LNCAP (cell line): Measurements from ENCODE around the gene KLHL6.

Experiments
- TF ChIP-seq, protein P1 (sequence below): fragments of 450-650 bp; IDR thresholded peaks from 2 replicates; pipeline ENCODE4 v1.5.1; 2017; ENCODE audit warnings: mild to moderate bottlenecking

KLHL6 gene

DNA sequence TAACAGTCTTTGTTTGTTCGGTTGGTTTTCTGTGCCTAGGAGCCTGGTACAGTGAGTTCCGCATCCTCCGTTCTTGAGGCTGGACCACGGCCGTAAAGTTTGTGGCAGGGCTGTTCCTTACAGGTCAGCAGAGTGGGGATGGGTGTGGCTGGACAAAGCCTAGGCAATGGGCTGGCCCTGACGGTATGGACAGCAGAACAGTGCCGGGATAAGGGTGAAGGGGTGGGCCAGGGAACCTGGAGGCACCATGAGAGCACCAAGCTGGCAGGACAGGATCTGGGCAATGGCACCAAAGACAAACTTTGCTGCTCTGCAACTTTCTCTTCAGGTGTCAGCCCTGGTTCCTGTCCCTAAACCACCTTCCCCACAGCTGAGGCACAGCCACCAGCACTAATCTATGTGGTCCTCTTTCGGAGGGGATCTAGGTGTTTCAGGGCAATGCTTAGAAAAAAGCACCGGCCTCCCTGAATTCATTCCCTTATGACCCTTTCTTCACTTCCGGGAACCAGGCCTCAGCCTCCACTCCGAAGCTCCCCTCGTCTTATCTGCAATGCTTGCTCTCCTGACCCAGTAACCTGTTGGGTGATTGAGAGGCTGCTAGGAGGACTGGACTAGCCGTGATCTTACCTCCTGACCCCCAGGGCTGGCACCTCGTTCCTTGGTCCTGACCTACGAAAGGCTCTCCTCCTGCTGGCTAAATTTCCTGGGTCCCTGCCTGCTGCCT, 54.4 kb downstream of the KLHL6 start:
- TF ChIP-seq, protein P1, sequence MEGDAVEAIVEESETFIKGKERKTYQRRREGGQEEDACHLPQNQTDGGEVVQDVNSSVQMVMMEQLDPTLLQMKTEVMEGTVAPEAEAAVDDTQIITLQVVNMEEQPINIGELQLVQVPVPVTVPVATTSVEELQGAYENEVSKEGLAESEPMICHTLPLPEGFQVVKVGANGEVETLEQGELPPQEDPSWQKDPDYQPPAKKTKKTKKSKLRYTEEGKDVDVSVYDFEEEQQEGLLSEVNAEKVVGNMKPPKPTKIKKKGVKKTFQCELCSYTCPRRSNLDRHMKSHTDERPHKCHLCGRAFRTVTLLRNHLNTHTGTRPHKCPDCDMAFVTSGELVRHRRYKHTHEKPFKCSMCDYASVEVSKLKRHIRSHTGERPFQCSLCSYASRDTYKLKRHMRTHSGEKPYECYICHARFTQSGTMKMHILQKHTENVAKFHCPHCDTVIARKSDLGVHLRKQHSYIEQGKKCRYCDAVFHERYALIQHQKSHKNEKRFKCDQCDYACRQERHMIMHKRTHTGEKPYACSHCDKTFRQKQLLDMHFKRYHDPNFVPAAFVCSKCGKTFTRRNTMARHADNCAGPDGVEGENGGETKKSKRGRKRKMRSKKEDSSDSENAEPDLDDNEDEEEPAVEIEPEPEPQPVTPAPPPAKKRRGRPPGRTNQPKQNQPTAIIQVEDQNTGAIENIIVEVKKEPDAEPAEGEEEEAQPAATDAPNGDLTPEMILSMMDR = no peak

DNA sequence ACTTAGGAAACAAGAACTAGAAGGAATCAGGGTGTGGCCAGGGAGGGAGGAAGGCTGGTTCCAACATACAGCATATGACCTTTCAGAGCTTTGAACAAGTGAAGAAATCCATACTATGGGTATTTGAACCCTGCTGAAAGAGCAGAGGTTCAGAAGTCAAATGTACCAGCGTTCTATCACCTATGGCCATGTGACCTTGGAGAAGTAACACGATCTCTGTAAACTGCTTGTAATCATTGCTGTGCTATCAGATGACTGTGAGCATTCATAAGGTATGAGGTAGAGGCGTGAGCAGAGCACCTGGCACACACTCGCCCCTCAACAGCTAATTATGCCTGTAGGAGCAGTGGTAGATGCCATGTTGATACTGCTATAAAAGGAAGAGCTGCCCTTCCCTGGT, 55.2 kb downstream of the KLHL6 start:
- TF ChIP-seq, protein P1 = no peak

DNA sequence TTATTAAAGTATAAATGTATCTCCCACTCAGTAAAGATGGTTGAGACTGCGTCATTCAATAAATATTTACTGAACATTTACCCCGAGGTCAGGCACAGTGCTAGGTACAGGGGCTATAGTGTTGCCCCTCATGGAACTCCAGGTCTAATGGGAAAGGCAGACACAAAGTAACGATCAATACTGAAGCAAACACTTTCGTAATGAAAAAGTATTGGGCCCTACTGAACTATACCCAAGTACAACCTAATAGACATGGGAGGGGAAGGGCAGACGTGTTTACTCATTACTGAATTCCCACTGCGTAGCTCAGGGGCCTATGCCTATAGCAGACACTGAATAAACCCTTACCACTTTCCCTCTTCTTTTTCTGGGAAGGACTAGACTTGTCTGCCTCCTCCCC, 56.9 kb downstream of the KLHL6 start:
- TF ChIP-seq, protein P1 = no peak

DNA sequence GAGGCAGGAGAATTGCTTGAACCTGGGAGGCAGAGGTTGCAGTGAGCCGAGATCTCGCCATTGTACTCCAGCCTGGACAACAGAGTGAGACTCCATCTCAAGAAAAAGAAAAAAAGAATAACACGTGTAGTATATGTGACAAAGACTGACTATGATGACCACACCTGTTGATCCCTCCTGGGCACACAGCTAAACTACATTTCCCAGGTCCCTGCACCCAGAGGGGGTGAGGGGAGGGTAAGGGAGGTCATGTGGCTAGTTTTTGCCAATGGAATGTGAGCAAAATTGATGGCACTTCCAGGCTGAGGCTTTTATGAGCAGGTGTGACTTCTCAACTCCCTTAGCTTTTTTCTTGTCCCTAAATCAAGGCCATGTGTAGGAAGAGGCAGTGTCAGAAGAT, 58.2 kb downstream of the KLHL6 start:
- TF ChIP-seq, protein P1 = no peak

DNA sequence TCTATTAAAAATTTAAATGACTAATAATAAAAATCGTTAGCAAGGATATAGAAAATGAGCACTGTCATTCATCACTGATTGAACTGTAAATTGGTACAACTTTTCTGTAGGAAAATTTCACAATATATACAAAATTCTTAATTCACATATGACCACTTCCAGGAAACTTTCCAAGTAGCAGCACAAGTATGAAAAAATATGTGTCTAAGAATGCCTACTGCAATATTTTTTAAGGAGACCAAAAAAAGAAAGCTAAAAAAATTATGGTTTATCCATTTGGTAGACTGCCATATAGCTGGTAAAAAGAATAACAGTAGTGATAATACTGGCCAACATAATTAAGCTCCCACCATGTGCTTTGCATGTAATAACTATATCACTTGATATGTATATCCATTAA, 59.2 kb downstream of the KLHL6 start:
- TF ChIP-seq, protein P1 = no peak

DNA sequence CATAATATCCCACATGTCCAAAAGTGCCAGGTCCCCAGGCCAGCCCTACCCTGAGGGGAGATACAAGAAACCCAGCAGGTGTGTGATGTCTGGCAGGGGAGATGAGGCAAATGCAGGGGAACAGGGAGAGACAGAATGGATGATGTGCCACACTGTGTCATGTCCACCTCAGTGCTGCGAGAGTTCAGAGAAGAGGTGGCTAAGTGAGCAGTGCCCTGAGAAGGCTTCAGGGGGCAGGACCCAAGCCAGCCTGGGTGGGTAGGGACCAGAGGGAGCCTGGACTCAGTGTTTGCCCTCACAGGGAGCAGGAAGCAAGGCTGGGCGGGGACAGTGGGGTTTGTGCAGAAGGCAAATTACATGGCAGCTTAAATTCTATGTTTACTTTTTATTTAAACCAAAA, 61.2 kb downstream of the KLHL6 start:
- TF ChIP-seq, protein P1 = no peak

DNA sequence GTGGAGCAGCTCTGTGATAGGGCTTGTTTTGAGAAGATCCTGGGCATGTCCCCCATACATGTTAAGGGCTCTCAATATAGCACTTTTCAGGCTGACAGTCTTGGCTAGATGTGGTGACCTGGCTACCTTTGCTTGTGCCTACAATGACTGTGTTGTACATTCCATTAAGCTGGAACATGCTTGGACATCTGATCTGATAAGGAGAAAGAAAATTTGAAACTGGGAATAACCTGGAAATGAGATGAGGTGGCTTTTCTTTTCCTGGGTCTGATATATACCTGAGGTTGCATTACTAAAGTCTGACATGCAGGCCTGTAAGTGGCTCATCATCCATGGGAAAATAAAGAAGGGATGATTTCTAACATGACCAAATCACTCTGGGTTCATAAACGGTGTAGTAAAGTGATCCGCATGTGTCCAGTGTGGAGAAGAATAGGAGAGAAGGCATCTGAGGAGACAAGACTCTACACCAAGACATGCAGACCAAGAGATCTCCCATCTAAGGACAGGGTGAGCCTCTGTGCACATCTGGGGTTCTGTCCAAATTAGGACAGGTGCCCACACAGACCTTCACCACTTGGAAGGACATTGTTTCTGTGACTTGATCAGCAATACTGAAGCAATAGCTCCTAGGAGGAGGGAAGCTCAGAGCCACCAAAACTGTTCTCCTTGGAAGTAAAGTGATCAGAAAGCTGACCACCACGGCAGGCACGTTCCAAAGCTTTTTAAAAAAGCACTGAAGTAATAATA, 62.0 kb downstream of the KLHL6 start:
- TF ChIP-seq, protein P1 = no peak
